Epithelial cell of proximal tubule (primary cell): ENCODE measurements around the gene SNAP47. TPM values are rescaled to one million over a fixed set of nuclear protein-coding genes. Genes with fewer than 3 reads are reported as not detected.

Experiments
- DNase-seq: peaks from one replicate; pipeline ENCODE4 v3.0.0-alpha.2; 2011; ENCODE audit warnings: low read depth
- H3K4me3 ChIP-seq: 2 replicates; pipeline ENCODE4 v1.5.1; 2011; ENCODE audit warnings: low read depth, mild to moderate bottlenecking, low read length
- CTCF ChIP-seq: conservative IDR thresholded peaks from 2 replicates; pipeline ENCODE4 v1.5.1; 2012; ENCODE audit warnings: low read depth, mild to moderate bottlenecking, low read length
- total RNA-seq: library from RNA; depleted of rRNA; stranded (reverse); fragments of >200 nt; gene quantifications from 2 replicates; pipeline ENCODE4 v1.2.3, GENCODE V29; 2015

Gene SNAP47
- total RNA-seq, 1 donor from 2014 or later: 36.3 TPM

GRCh38 chr1:227785805-227786671 is 50.8 kb downstream of the SNAP47 start:
- H3K4me3 ChIP-seq: no peak overlapping the region
- TF ChIP-seq CTCF: no peak
- DNase-seq: no peak

- no peak for DNase-seq
- H3K4me3 ChIP-seq: peak overlapping the region; percentile 71
- TF ChIP-seq CTCF: no peak
Measured at GRCh38 chr1:227786673-227787512, 51.7 kb downstream of the SNAP47 start.

GRCh38 chr1:227787513-227788270 is 52.5 kb downstream of the SNAP47 start:
- H3K4me3 ChIP-seq: peak overlapping the region; percentile 71
- peak; percentile 22 for DNase-seq
- no peak for TF ChIP-seq CTCF

- peak overlapping the region; percentile 71 for H3K4me3 ChIP-seq
- no peak for DNase-seq
- no peak for TF ChIP-seq CTCF
Measured at GRCh38 chr1:227788271-227789083, 53.2 kb downstream of the SNAP47 start.

- DNase-seq: no peak
- peak; percentile 7 for TF ChIP-seq CTCF
- H3K4me3 ChIP-seq: no peak overlapping the region
Measured at GRCh38 chr1:227789084-227790033, 54.1 kb downstream of the SNAP47 start.
